ENCODE measurements around the gene MAP1A.
A peak's percentile ranks its signal among the peaks of the same experiment; 100 is the strongest.

GRCh38 chr15:43510200-43511011 is 7.0 kb upstream of the MAP1A start:
- TF ChIP-seq CTCF (conservative IDR thresholded peaks at IDR 0.05; ENCODE audit: low read depth in 2 of 2): peak; percentile 16 to 29; a peak in 2 of 4 replicates
- TF ChIP-seq ETS1 (IDR thresholded peaks at IDR 0.05): no peak
- no peak for TF ChIP-seq ZNF331 (CRISPR knock-in tag; IDR thresholded peaks at IDR 0.05; ENCODE audit: low read depth)
